Erythroblast (primary cell): Measurements from ENCODE around the gene PRKD1.

Experiments used
- GATA1 ChIP-seq: IDR thresholded peaks from 2 replicates; pipeline ENCODE4 v1.6.1; 2011; ENCODE audit warnings: low read depth, mild to moderate bottlenecking, control low read depth, low read length, moderate library complexity
- POLR2A ChIP-seq: IDR thresholded peaks from 2 replicates; pipeline ENCODE4 v1.6.1; 2011; ENCODE audit warnings: mild to moderate bottlenecking, low read length

GRCh38 chr14:29724991-29725390 is 202.7 kb downstream of the PRKD1 start:
- TF ChIP-seq POLR2A (no peak), GATA1 (no peak)
